SJCRH30 (cell line): ENCODE results near the gene OR4E1. TPM values are rescaled to one million over a fixed set of nuclear protein-coding genes. Genes with fewer than 3 reads are reported as not detected.
"Not testable (repeated sequence)": the region's sequence is repeated elsewhere in the genome, so short reads cannot be mapped to it uniquely, and the experiment has no call there.

Experiments used
- DNase-seq, 2 experiments: peaks; one replicate each; pipeline ENCODE4 v3.0.0-alpha.2; 2015 to 2020
- H3K27ac ChIP-seq: fragments of 250-450 bp; sonication (Bioruptor Pico); 2 replicates; pipeline ENCODE4 v1.5.1; 2020; ENCODE audit warnings: mild to moderate bottlenecking, moderate library complexity
- H3K27me3 ChIP-seq: fragments of 250-450 bp; sonication (Bioruptor Pico); 2 replicates; pipeline ENCODE4 v1.5.1; 2020; ENCODE audit warnings: mild to moderate bottlenecking, moderate library complexity
- H3K36me3 ChIP-seq: fragments of 250-450 bp; sonication (Bioruptor Pico); 2 replicates; pipeline ENCODE4 v1.5.1; 2020; ENCODE audit warnings: mild to moderate bottlenecking, moderate library complexity
- H3K4me1 ChIP-seq: fragments of 250-450 bp; sonication (Bioruptor Pico); 2 replicates; pipeline ENCODE4 v1.5.1; 2020; ENCODE audit warnings: mild to moderate bottlenecking, moderate library complexity
- H3K4me3 ChIP-seq: fragments of 250-450 bp; sonication (Bioruptor Pico); 2 replicates; pipeline ENCODE4 v1.5.1; 2020; ENCODE audit warnings: mild to moderate bottlenecking, moderate library complexity
- H3K9me3 ChIP-seq: fragments of 250-450 bp; sonication (Bioruptor Pico); replicated peaks from 2 replicates; pipeline ENCODE4 v1.5.1; 2020; ENCODE audit warnings: mild to moderate bottlenecking, moderate library complexity
- total RNA-seq: library from RNA; depleted of rRNA; stranded (reverse); fragments of >200 nt; shearing (Covaris generic); gene quantifications from 2 replicates; pipeline ENCODE4 v1.2.3, GENCODE V29; 2014

Gene OR4E1
- total RNA-seq, 1 experiment from 2014 or later = not detected

DNA sequence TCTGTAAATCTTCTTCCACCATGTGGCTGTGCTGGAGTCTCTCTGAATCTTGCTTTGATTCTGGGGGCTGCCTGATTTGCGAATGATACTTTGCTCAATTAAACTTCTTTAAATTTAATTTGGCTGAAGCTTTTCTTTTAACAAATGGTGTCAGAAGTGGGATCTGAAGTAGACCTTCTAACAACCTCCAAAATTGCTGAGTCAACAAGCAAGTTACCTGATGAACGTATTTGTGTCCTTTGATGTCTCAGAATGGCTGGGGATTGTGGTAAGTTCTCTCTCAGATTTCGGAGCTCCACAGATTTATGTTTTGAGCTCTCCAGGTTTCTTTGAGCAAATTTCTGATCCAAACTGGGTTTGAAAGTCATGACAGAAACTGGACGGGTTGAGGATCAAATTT lies 1.9 kb upstream of the OR4E1 start:
- no peaks in the 10 kb centered on the region for H3K36me3 ChIP-seq
- H3K4me3 ChIP-seq = no peak overlapping the region
- no peaks in the 10 kb centered on the region for H3K27me3 ChIP-seq
- no peak overlapping the region for H3K27ac ChIP-seq
- no peaks in the 10 kb centered on the region for H3K9me3 ChIP-seq
- DNase-seq = no peak
- no peaks in the 10 kb centered on the region for H3K4me1 ChIP-seq

DNA sequence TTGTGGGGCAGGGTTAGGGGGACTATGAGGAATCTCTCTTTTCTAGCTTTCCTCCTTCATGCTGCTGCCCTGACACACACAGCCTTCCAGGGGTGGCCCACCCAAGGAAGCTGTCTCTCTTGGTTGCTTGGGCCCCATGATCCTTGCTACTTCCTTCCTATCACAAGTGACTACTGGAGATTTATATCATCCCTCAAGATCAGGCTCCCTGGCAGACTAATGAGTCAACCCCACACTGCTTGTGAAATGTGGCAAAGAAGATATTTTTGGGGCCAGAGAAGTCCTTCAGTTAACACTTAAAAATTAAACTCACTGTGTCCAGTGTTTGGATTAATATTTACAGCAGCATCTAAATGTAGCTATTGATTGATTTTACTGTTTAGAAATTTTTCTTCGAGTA lies 1.5 kb downstream of the OR4E1 start:
- no peak for DNase-seq
- Histone ChIP-seq H3K27ac (no peak overlapping the region), H3K9me3 (no peaks in the 10 kb centered on the region), H3K4me3 (no peak overlapping the region), H3K4me1 (no peaks in the 10 kb centered on the region), H3K36me3 (no peaks in the 10 kb centered on the region), H3K27me3 (no peaks in the 10 kb centered on the region)

DNA sequence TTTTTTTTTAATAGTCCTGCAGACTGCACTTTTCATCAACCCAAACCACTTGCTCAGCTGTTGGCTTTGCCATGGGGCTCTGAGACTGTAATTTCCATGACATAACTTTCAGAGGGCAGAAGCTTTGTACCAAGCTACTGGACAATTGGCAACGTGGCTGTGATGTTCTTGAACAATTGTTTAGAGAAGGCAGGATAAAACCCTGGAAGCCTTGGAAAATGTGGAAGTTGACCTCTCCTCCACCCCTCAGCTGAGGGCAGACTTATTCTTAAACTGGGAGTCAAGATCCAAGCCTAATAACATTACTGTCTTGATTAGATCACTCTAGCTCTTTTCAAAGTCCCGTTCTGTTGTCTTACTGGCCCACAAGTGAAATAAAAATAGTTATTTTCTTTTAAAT lies 2.2 kb downstream of the OR4E1 start:
- H3K27me3 ChIP-seq = no peaks in the 10 kb centered on the region
- H3K27ac ChIP-seq = no peak overlapping the region
- H3K9me3 ChIP-seq = no peaks in the 10 kb centered on the region
- H3K36me3 ChIP-seq = no peaks in the 10 kb centered on the region
- H3K4me3 ChIP-seq = no peak overlapping the region
- DNase-seq = no peak
- H3K4me1 ChIP-seq = no peaks in the 10 kb centered on the region

DNA sequence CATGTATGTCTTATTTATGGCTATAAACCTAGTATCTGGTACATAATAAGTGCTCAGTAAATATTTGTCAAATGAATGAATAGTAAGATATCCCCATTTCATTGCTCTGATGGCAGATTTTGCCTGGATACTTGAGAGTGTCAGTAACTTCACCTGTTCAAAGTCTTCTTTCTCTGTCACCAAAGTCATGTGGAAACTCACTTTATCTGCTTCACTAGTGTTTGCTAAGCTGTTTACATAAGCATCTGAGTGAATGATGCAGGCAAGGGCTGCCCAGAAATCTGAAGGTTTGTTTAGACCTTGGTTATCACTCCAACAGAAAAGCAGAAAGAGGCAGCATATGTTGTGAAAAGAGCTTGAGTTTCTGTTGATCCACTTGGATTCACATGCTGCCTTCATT lies 4.3 kb downstream of the OR4E1 start:
- H3K36me3 ChIP-seq = no peaks in the 10 kb centered on the region
- no peaks in the 10 kb centered on the region for H3K27me3 ChIP-seq
- H3K4me1 ChIP-seq = no peaks in the 10 kb centered on the region
- no peak for DNase-seq
- no peak overlapping the region for H3K27ac ChIP-seq
- no peaks in the 10 kb centered on the region for H3K9me3 ChIP-seq
- H3K4me3 ChIP-seq = no peak overlapping the region

DNA sequence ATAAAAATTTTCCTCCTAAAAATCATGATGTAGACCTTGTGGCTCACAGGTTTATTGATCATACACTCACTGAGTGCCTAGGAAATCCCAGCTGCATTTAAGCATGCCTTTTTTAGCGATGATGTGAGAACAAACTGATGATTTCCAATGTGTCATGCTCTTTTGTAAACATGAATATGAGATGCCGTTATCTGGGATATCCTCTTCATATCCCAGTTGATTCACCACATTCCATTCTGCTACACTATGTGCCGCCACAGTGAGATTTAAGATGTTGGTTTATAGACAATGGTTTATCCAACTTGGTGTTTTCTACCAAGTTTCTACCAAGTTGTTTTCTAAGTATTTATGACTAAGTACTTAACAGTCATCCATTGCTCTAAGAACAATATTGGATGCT lies 5.2 kb downstream of the OR4E1 start:
- Histone ChIP-seq H3K27me3 (no peaks in the 10 kb centered on the region), H3K9me3 (no peaks in the 10 kb centered on the region), H3K27ac (no peak overlapping the region), H3K4me1 (no peaks in the 10 kb centered on the region), H3K36me3 (no peaks in the 10 kb centered on the region), H3K4me3 (no peak overlapping the region)
- DNase-seq = no peak

DNA sequence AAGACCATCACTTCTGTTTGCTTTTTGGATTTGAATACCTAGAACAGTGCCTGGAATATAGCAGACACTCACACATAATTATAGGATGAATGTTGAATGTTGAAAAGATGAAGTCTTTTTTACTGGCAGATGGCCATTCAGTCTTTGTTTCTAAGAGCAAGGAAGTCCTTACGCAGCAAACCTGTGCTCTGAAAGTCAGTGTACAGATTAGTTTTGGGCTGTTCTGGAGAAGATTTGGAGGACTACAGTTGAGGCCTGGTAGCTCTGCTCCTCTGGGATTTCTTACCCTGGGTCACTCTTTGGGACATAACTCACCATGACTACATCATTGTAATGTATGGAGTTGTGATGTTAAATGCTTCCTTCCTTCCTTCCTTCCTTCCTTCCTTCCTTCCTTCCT lies 16.6 kb downstream of the OR4E1 start:
- no peak overlapping the region for H3K27ac ChIP-seq
- H3K9me3 ChIP-seq = no peaks in the 10 kb centered on the region
- no peaks in the 10 kb centered on the region for H3K36me3 ChIP-seq
- no peaks in the 10 kb centered on the region for H3K4me1 ChIP-seq
- H3K27me3 ChIP-seq = no peaks in the 10 kb centered on the region
- no peak for DNase-seq
- H3K4me3 ChIP-seq = no peak overlapping the region

DNA sequence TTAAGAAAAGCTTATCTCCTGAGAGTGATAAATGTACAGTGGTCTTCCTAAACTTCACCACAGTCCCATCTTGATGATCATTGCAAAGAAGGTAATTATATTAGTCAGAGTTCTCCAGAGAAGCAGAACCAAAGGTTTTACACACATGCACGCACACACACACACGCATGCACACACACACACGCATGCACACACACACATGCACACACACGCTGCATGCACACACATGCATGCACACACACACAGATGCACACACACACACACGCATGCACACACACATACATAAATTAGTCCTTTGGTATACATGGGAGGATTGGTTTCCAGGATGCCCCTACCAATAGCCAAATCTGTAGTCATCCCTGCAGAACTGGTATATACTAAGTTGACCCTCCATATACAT lies 19.4 kb downstream of the OR4E1 start:
- DNase-seq = no peak
- Histone ChIP-seq H3K27ac (no peak overlapping the region), H3K27me3 (no peaks in the 10 kb centered on the region), H3K4me1 (no peaks in the 10 kb centered on the region), H3K36me3 (no peaks in the 10 kb centered on the region), H3K4me3 (no peak overlapping the region), H3K9me3 (no peaks in the 10 kb centered on the region)

DNA sequence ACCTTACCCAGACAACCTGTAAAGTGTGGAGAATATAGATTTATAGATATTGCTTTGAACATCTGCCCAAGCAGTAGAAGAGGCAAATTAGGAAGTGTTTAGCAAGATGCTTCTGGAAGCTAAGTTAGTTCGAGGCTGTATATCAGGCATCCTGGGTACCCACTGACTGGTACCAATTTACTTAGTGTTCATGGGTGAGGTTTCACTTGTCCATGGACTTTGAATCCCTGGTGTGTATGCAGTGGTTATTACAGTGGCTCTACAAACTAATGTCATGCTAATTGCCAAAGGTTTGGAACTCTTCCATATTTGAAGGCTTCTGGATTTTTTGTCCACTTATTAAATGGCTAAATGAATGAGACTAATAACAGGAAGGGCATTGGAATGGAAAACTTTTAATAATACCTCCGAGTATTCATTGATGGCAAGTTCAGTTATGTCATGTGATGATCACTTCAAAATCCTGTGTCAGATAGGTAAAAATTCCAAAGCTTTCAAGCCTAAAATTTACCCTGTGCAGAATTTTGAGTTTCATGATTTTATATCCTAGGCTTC lies 20.2 kb downstream of the OR4E1 start, which contains the start of gene OR4E2:
Gene OR4E2, plus strand, starts transcription at position 505 of the 555 bp plus-strand sequence. CDS start 11,248 bp downstream, outside the sequence.
- H3K4me1 ChIP-seq = no peaks in the 10 kb centered on the region
- H3K9me3 ChIP-seq = no peaks in the 10 kb centered on the region
- no peaks in the 10 kb centered on the region for H3K27me3 ChIP-seq
- no peak within 1 kb of the TSS for H3K27ac ChIP-seq
- no peak for DNase-seq
- H3K36me3 ChIP-seq = no peaks in the 10 kb centered on the region
- H3K4me3 ChIP-seq = no peak within 1 kb of the TSS

DNA sequence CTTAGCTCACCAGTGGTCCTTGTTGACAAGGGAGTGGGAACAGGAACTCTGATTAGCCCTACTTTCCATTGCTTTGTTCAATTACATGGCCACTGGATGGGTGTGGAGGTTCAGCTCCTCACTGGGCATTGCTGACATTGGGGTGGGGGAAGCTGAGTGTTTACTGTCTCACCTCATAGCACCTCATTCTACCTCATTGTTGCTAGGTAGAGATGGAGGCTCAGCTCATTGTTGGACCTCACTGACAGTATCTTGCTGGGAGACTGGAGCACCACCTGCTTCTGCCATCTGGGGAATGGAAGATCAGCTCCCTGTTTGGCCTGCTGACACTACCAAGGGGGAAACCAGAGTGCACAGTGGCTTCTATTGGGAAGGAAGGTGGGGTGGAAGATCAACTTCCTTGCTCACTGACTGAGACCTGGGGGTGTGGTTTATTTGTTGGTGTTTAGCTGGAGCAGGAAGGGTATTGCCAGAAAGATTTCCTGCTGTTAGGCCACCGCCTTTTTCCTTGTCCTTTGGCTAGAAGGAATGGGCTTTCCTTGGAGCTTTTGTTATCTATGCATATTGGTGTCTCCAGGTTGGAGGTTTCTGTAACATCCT lies 21.3 kb downstream of the OR4E1 start:
- no peaks in the 10 kb centered on the region for H3K9me3 ChIP-seq
- no peak overlapping the region for H3K4me3 ChIP-seq
- H3K27ac ChIP-seq = no peak overlapping the region
- H3K4me1 ChIP-seq = no peaks in the 10 kb centered on the region
- no peaks in the 10 kb centered on the region for H3K36me3 ChIP-seq
- H3K27me3 ChIP-seq = no peaks in the 10 kb centered on the region
- DNase-seq = no peak

DNA sequence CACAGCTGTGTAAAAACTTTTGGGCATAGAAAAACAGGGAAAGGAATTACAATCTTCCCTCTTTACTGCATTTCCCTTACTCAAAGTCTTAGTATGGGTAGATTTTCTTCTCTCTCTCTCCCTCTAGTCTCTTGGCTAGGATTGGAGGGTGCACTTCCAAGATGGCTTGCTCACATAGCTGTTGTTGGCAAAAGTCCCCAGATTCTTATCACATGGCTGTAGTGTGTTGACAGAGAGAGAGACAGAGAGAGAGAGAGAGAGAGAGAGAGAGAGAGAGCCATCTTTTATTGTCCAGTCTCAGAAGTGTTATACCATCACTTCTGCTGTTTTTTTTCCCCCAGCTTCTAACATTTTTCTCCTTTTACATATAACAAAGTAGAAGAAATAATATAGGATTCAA lies 26.2 kb downstream of the OR4E1 start:
- Histone ChIP-seq H3K4me1 (no peaks in the 10 kb centered on the region), H3K27me3 (no peaks in the 10 kb centered on the region), H3K4me3 (no peak overlapping the region), H3K9me3 (no peaks in the 10 kb centered on the region), H3K27ac (no peak overlapping the region), H3K36me3 (no peaks in the 10 kb centered on the region)
- no peak for DNase-seq

DNA sequence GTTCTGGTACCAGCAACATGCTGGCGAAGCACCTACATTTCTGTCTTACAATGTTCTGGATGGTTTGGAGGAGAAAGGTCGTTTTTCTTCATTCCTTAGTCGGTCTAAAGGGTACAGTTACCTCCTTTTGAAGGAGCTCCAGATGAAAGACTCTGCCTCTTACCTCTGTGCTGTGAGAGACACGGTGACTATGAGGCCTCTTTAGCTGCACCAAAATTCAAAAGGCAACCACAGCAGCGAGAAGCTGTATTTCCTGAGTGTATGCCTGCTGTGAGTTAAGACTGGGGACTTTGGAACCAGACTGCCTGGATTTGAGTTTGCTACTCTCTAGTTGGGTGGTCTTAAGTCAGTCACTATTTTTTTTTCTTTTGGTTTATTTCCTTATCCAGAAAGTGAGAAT lies 30.2 kb downstream of the OR4E1 start:
- Histone ChIP-seq H3K27ac (no peak overlapping the region), H3K4me3 (no peak overlapping the region), H3K27me3 (no peaks in the 10 kb centered on the region), H3K36me3 (no peaks in the 10 kb centered on the region), H3K4me1 (no peaks in the 10 kb centered on the region), H3K9me3 (no peaks in the 10 kb centered on the region)
- DNase-seq = no peak

DNA sequence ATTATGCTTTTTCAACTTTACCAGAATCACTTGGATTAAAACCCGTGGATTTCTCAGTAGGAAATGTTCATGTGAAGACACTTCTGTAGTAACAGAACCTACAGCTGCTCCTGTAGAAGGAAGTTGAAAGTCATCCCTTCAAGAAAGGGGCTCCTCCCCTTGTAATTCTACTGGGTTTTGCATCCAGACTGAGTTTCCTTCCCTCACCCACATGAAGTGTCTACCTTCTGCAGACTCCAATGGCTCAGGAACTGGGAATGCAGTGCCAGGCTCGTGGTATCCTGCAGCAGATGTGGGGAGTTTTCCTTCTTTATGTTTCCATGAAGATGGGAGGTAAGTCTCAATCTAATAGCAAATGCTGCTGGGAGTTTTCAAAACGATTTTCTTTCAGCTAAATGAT lies 30.9 kb downstream of the OR4E1 start:
- Histone ChIP-seq H3K36me3 (no peaks in the 10 kb centered on the region), H3K4me3 (no peak overlapping the region), H3K27ac (no peak overlapping the region), H3K4me1 (no peaks in the 10 kb centered on the region), H3K27me3 (no peaks in the 10 kb centered on the region), H3K9me3 (no peaks in the 10 kb centered on the region)
- DNase-seq = no peak

DNA sequence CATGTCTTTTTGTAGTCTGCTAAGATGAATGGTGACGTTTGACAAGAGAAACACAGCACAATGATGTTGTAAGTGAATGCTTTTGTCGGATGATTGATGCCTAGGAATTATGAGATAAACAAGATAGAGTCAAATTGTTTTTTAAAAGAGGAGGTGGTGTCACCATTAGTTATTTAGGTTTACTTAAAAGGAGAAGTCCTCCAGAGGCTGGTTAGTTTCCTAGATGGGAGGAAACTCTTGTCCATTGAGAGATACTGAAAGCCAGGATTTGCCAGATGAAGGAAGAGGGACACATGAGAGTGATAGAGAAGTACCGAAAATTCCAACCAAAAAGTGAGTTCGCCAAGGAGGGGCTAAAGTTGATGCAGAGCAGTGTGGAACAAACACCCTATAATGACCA lies 38.8 kb downstream of the OR4E1 start, which contains the start of gene OR10G2:
Gene OR10G2, minus strand, starts transcription at position 101 of the 400 bp plus-strand sequence. Its CDS starts 98 bp downstream, at position 3.
- Histone ChIP-seq H3K27ac (no peak within 1 kb of the TSS), H3K36me3 (no peaks in the 10 kb centered on the region), H3K4me3 (no peak within 1 kb of the TSS), H3K4me1 (no peaks in the 10 kb centered on the region), H3K27me3 (no peaks in the 10 kb centered on the region), H3K9me3 (no peaks in the 10 kb centered on the region)
- DNase-seq = no peak

DNA sequence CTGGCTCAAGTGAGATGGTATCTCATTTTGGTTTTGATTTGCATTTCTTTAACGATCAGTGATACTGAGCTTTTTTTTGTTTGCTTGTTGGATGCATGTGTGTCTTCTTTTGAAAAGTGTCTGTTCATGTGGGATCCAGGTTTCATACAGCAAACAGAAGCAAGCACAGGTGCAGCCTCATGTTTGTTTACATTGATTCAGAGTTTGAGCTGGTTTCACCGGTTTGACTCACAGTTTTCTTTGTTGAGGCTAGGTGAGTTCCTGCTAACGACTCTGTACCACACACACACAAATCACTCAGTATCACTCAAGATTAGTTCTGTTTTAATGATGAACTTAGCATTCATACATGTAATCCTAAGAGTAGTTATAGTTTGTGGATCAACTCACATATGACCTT lies 42.5 kb downstream of the OR4E1 start:
- H3K27ac ChIP-seq = no peak overlapping the region
- H3K9me3 ChIP-seq = no peaks in the 10 kb centered on the region
- DNase-seq = no peak
- H3K4me1 ChIP-seq = no peaks in the 10 kb centered on the region
- H3K4me3 ChIP-seq = no peak overlapping the region
- H3K27me3 ChIP-seq = no peaks in the 10 kb centered on the region
- H3K36me3 ChIP-seq = no peaks in the 10 kb centered on the region

DNA sequence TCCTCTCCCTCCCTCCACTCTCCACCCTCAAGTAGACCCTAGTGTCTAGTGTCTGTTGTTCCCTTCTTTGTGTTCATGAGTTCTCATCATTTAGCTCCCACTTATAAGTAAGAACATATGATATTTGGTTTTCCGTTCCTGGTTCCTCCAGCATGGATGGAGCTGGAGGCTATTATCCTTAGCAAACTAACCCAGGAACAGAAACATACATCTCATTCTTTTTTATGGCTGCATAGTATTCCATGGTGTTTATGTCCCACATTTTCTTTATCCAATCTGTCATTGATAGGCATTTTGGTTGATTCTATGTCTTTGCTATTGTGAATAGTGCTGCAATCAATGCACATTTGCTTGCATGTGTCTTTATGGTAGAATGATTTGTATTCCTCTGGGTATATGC lies 43.1 kb downstream of the OR4E1 start:
- H3K4me1 ChIP-seq, H3K4me3 ChIP-seq, H3K27me3 ChIP-seq, DNase-seq, H3K27ac ChIP-seq, H3K36me3 ChIP-seq, H3K9me3 ChIP-seq: not testable (repeated sequence)
